A549 (cell line): ENCODE results near the gene UMODL1.

Experiments used
- CTCF ChIP-seq: fragments of >200 bp; sonication (Bioruptor Twin); formaldehyde crosslinking; IDR thresholded peaks from 3 replicates; pipeline ENCODE4 v1.5.1; 2016
- KDM1A ChIP-seq: fragments of 200-600 bp; sonication (generic); IDR thresholded peaks from 2 replicates; pipeline ENCODE4 v1.6.1; 2016; ENCODE audit warnings: low read depth, mild to moderate bottlenecking
- KDM5A ChIP-seq: fragments of 200-600 bp; sonication (generic); IDR thresholded peaks from 2 replicates; pipeline ENCODE4 v1.6.1; 2016; ENCODE audit warnings: antibody characterized with exemption, mild to moderate bottlenecking
- MAX ChIP-seq: IDR thresholded peaks from 2 replicates; pipeline ENCODE4 v1.6.1; 2012
- MYC ChIP-seq: IDR thresholded peaks from 2 replicates; pipeline ENCODE4 v1.6.1; 2012; ENCODE audit warnings: mild to moderate bottlenecking, inconsistent platforms, low read length, improper control_type of control experiment, borderline replicate concordance
- POLR2A ChIP-seq: IDR thresholded peaks from 2 replicates; pipeline ENCODE4 v1.6.1; 2012; ENCODE audit warnings: mild to moderate bottlenecking, low read length
- POLR2AphosphoS2 ChIP-seq: conservative IDR thresholded peaks from 2 replicates; pipeline ENCODE4 v1.6.1; 2012; ENCODE audit warnings: low read length, improper control_type of control experiment, inconsistent platforms

- TF ChIP-seq KDM5A (no peak), POLR2A (no peak), CTCF (no peak), MAX (no peak), KDM1A (no peak), POLR2AphosphoS2 (no peak), MYC (no peak)
Observed at GRCh38 chr21:42157606-42158310, 86.6 kb downstream of the UMODL1 start.
